Spinal cord (tissue), 10 donors: ENCODE data around the gene GPR158. TPM values are rescaled to one million over a fixed set of nuclear protein-coding genes. Genes with fewer than 3 reads are reported as not detected.

Experiments
- DNase-seq, 6 donors: peaks; one replicate each; pipeline versions ENCODE4 v3.0.0 to v3.0.0-alpha.2; 2013 to 2015; ENCODE audit warnings: low spot score in 6 of 6, low read depth in 4 of 6
- H3K27ac ChIP-seq: one replicate; pipeline ENCODE4 v1.5.1; 2013; ENCODE audit warnings: low read depth, low read length, control low read depth
- H3K27me3 ChIP-seq: one replicate; pipeline ENCODE4 v1.6.1; 2013; ENCODE audit warnings: low read length; ENCODE audit not compliant: control insufficient read depth, insufficient read depth
- H3K36me3 ChIP-seq: one replicate; pipeline ENCODE4 v1.6.1; 2013; ENCODE audit warnings: low read length; ENCODE audit not compliant: control insufficient read depth, insufficient read depth
- H3K4me1 ChIP-seq: one replicate; pipeline ENCODE4 v1.6.1; 2013; ENCODE audit warnings: low read length; ENCODE audit not compliant: control insufficient read depth, insufficient read depth
- H3K4me3 ChIP-seq: one replicate; pipeline ENCODE4 v1.5.1; 2013; ENCODE audit warnings: low read depth, low read length, control low read depth
- H3K9me3 ChIP-seq: one replicate; pipeline ENCODE4 v1.6.1; 2013; ENCODE audit warnings: low read length; ENCODE audit not compliant: control insufficient read depth, insufficient read depth
- WGBS: methylation state at CpG from one replicate; pipeline ENCODE4 v1.1.5; 2013; ENCODE audit warnings: missing lambda C conversion rate; ENCODE audit not compliant: insufficient coverage; 5-methylcytosine and 5-hydroxymethylcytosine counted together
- polyA plus RNA-seq, 2 donors: library from polyadenylated mRNA; unstranded; fragments of 120-200 nt; gene quantifications; one replicate each; pipeline ENCODE4 v1.2.1, GENCODE V29; 2013; ENCODE audit not compliant: insufficient read length in 2 of 2
- total RNA-seq, 2 donors: library from RNA; depleted of rRNA in 1 of 2; stranded (reverse); fragments of 120-200 nt in 1 of 2; fragments of >200 nt in 1 of 2; gene quantifications; one replicate each; pipeline versions ENCODE4 v1.2.3 to v1.2.4, GENCODE V29; 2013 to 2014
- donor health status: healthy.

Gene GPR158
- total and polyA plus RNA-seq, 4 donors, result 3.5 to 24.6 (median 9.3) TPM

DNA sequence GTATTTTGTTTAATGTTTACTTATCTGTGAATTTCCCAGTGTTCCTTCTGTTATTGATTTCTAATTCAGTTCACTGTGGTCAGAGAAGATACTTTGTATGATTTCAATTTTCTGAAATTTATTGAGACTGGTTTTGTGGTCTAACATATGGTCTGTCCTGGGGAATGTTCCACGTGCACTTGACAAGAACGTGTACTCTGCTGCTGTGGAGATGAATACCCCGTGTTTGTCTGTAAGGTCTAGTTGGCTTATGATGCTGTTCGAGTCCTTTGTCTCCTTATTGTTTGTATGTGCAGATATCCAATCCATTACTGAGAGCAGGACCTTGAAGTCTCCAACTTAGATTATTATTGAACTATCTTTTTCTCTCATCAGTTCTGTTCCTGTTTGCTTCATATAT, 387.7 kb downstream of the GPR158 start:
- no peak overlapping the region for H3K27ac ChIP-seq
- no peaks in the 10 kb centered on the region for H3K4me1 ChIP-seq
- H3K36me3 ChIP-seq, result no peaks in the 10 kb centered on the region
- WGBS, result 82% methylated on average over 3 of the region's 4 CpGs
- no peaks in the 10 kb centered on the region for H3K9me3 ChIP-seq
- no peak overlapping the region for H3K4me3 ChIP-seq
- H3K27me3 ChIP-seq, result no peaks in the 10 kb centered on the region
- DNase-seq, result no peak

DNA sequence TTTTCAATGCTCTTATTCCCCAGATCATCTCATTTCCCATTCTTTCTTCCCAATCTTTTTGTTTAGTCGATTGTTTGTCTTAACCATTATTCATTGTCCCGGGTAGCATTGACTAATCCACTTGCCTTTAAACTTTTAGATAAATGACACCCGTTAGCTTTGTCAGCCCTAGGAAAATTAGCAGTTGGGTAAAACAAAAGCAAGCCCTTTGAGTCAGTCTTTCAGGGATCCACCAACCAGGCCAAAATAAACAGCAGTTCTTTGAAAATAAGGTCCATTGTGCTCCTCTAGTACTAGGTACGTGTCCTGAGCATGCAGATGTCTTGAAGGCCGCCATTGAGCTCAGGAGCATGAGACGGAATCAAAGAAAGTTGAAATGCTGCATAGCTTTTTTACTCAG, 389.6 kb downstream of the GPR158 start:
- Histone ChIP-seq H3K4me1 (no peaks in the 10 kb centered on the region), H3K36me3 (no peaks in the 10 kb centered on the region), H3K4me3 (no peak overlapping the region), H3K27me3 (no peaks in the 10 kb centered on the region), H3K27ac (no peak overlapping the region), H3K9me3 (no peaks in the 10 kb centered on the region)
- no peak for DNase-seq
- WGBS, result 64% methylated on average over 4 of the region's 6 CpGs

DNA sequence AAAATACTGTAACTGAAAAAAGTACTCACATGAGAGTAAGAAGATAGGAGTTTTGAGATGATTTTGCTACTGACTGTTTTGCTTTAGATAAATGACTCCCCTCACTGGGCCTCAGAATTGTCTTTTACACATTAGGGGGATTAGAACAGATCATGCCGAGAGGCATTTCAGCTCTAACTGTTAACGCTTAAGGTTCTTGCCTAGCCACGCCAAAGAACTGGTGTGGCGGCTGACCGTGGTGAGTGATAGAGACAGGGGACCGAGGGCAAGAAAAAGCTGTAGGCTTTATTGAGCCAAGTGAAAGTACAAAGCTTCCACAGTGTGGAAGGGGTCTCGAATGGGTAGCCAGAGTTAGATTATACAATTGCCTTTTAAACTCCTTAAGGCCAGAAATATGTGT, 390.8 kb downstream of the GPR158 start:
- no peaks in the 10 kb centered on the region for H3K27me3 ChIP-seq
- H3K36me3 ChIP-seq, result no peaks in the 10 kb centered on the region
- no peak overlapping the region for H3K27ac ChIP-seq
- H3K4me1 ChIP-seq, result no peaks in the 10 kb centered on the region
- WGBS, result 48% methylated on average over 7 of the region's 7 CpGs
- H3K4me3 ChIP-seq, result no peak overlapping the region
- peak in 2 of 6 donors; percentile 6 to 14 for DNase-seq
- H3K9me3 ChIP-seq, result no peaks in the 10 kb centered on the region

DNA sequence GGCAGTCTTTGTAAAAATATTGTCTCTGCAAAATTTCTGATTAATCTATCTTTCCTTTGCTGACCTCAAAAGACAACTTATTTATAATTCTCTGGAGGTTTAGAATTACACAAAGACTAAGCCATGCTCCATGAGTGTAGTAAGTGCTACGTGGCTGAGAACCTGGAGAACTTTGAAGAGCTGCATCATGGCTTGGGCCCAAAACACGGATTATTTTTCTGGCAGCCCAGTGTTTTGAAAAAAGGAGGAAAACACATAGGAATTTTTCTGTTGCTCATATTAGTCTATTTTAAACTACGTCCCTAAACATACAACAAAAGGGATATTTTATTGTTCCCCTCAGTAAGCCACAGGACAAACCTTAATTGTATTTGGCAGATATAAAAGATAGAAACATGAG, 398.5 kb downstream of the GPR158 start:
- DNase-seq, result no peak
- Histone ChIP-seq H3K9me3 (no peaks in the 10 kb centered on the region), H3K4me1 (no peaks in the 10 kb centered on the region), H3K27ac (no peak overlapping the region), H3K36me3 (no peaks in the 10 kb centered on the region), H3K4me3 (no peak overlapping the region), H3K27me3 (no peaks in the 10 kb centered on the region)
- WGBS, result 71% methylated on average over 1 of the region's 3 CpGs

DNA sequence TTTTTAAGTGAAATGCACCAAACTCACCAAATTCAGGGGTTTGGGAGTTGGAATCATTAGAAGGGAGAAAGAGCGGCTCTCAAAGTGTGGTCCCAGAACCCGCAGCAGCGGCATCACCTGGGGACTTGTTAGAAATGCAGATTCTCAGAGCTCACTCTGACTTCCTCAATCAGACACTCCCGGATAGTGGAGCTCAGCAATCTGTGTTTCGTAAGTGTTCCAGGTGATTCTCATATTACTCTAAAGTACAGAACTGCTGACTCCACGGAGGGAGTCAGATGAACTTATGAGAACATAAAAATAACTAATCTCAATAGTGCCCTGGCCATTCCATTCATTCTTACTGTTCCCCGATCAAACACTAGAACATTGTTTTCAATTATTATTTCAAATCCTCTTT, 400.5 kb downstream of the GPR158 start:
- no peak overlapping the region for H3K27ac ChIP-seq
- no peaks in the 10 kb centered on the region for H3K27me3 ChIP-seq
- H3K4me3 ChIP-seq, result no peak overlapping the region
- no peaks in the 10 kb centered on the region for H3K36me3 ChIP-seq
- no peaks in the 10 kb centered on the region for H3K4me1 ChIP-seq
- 82% methylated on average over 3 of the region's 7 CpGs for WGBS
- no peak for DNase-seq
- H3K9me3 ChIP-seq, result no peaks in the 10 kb centered on the region

DNA sequence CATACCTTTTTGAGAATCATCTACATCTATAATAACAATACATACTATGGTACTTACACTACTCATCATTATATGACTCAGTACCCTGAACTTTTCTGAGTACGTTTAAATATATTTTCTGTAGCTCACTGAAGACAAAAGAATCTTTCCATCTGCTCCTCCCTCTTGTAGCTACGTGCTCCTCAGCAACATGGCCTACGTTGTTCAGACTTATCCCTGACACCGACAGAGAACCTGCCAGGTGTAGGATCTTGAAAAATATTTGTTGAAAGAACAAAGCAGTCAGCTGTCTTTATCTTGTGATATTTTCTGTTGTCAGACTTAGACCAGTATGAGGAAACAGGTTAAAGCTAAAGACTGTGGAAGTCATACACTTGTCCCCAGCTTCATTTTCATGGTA, 403.3 kb downstream of the GPR158 start:
- no peak overlapping the region for H3K4me3 ChIP-seq
- no peaks in the 10 kb centered on the region for H3K27me3 ChIP-seq
- H3K27ac ChIP-seq, result no peak overlapping the region
- no peaks in the 10 kb centered on the region for H3K4me1 ChIP-seq
- no peaks in the 10 kb centered on the region for H3K36me3 ChIP-seq
- no peaks in the 10 kb centered on the region for H3K9me3 ChIP-seq
- WGBS, result 100% methylated on average over 1 of the region's 4 CpGs
- DNase-seq, result no peak

DNA sequence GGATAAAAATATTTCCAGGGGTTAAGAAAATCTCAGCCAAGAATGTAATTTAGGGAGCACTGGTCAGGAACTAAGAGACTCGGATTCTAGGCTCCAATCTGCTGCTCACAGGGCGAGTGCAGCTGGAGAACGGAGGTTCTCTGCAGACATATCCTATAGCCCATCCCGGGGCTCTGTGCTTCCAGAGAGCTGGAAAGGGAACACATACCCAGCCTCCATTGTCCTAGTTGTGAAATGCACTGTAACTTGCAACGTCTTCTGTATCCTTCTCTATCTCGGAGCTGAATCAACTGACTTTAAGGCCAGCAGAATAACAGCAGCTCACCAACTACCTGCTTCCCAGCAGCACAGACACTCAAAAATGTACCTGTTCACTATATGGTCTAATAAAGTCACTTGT, 408.2 kb downstream of the GPR158 start:
- no peak for DNase-seq
- H3K27ac ChIP-seq, result no peak overlapping the region
- no peaks in the 10 kb centered on the region for H3K27me3 ChIP-seq
- 71% methylated on average over 6 of the region's 6 CpGs for WGBS
- no peaks in the 10 kb centered on the region for H3K9me3 ChIP-seq
- H3K4me1 ChIP-seq, result no peaks in the 10 kb centered on the region
- no peak overlapping the region for H3K4me3 ChIP-seq
- H3K36me3 ChIP-seq, result no peaks in the 10 kb centered on the region

DNA sequence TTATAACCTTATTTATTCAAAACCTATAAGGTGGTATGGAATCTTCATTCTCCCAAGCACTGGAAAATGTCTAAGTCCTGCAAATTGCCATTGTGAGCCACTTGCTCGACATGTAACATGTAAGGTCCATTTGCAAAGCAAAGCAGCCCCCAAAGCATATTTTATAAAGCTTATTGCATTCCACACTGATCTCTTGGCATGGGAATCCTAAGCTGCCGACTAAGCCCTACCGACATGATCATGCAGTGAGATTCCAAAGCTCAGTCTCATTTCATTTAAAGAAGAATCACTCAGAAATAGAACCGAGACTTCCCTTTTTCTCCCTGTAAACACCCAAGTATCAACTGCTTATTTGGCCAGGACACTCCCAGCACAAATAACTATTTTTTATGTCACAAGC, 425.9 kb downstream of the GPR158 start:
- Histone ChIP-seq H3K27me3 (no peaks in the 10 kb centered on the region), H3K4me1 (no peaks in the 10 kb centered on the region), H3K27ac (no peak overlapping the region), H3K4me3 (no peak overlapping the region), H3K36me3 (no peaks in the 10 kb centered on the region), H3K9me3 (no peaks in the 10 kb centered on the region)
- WGBS, result 76% methylated on average over 4 of the region's 4 CpGs
- no peak for DNase-seq

DNA sequence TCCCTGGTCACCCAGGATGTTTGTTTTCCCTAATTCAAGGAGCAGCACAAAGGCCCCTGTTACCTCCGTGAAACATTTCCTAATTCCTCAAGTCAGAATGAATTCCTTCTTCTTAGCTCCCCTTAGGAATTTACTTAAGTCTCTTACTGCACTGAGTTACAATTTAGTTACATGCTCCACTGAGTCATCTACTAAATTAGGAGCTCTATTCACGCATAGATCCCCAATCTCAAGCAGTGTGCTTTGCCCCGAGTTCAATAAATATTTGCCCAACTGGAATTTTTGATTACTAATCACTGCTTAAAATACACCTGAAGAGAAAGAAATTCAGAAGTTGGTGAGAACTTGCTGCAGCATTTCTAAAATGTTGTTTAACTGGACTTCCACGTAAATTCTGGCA, 429.8 kb downstream of the GPR158 start:
- H3K9me3 ChIP-seq, result no peaks in the 10 kb centered on the region
- H3K27ac ChIP-seq, result no peak overlapping the region
- WGBS, result 68% methylated on average over 2 of the region's 4 CpGs
- H3K36me3 ChIP-seq, result no peaks in the 10 kb centered on the region
- no peak for DNase-seq
- H3K4me1 ChIP-seq, result no peaks in the 10 kb centered on the region
- no peaks in the 10 kb centered on the region for H3K27me3 ChIP-seq
- no peak overlapping the region for H3K4me3 ChIP-seq

DNA sequence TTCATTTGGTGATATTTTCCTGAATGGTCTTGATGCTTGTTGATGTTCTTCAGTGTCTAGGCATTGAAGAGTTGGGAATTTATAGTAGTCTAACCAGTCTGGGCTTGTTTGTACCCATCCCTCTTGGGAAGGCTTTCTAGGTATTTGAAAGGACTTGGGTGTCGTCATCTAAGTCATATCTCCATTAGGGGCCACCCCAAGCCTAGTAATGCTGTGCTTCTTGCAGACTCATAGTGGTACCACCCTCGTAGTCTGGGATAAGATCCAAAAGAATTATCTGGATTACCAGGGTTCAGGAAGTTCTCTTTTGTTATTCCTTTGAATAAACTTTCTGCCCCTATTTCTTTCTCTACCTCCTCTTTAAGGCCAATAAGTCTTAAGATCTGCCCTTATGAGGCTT, 439.9 kb downstream of the GPR158 start:
- DNase-seq, result no peak
- no peaks in the 10 kb centered on the region for H3K36me3 ChIP-seq
- H3K4me1 ChIP-seq, result no peaks in the 10 kb centered on the region
- no CpG with 5 or more reads among the region's 2 CpGs for WGBS
- H3K27ac ChIP-seq, result no peak overlapping the region
- H3K27me3 ChIP-seq, result no peaks in the 10 kb centered on the region
- no peaks in the 10 kb centered on the region for H3K9me3 ChIP-seq
- no peak overlapping the region for H3K4me3 ChIP-seq
